ENCODE data around the gene MYL9. TPM values are rescaled to one million over a fixed set of nuclear protein-coding genes. Genes with fewer than 3 reads are reported as not detected.

Gene MYL9
- total and polyA plus RNA-seq, 2 of the 4 experiments (the other 2 are of a cell fraction) = 97.5 to 425 TPM

DNA sequence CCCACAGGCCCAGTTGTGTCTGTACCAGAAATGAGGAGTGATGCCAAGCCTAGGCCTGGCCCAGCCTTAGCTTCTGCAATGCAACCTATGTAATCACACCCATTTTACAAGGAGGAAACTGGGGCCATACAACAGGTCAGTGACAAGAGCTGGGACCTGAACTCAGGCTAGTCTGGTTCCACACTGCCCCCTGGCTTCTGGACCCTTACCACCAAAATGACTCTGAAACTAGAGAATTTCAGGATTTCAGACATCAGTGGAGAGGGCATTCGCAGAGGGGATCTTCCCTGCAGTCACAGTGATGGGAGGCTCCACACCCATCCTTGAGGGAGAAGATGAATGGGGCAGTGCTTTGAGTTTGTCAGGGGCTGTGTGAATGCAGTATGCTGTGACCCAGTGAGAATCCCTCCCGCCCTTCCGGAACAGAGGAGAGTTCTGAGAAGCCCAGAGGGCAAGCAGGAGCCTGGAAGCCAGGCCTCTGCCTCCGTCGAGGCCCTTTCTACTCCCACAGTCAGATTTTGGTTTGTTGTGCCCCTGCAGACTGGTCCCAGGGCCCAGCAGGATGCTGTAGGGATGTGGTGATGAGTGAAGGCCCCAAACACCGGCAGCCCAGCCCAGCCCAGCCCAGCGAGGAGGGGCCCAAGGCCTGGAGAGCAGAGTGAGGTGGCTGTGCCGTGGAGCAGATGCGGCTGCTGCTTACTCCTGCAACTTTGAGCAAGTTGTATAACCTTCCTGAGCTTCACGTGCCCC is 48.1 kb upstream of the MYL9 start:
- Histone ChIP-seq H3K4ac (ENCODE audit: low read depth, low read length) (no peak overlapping the region), H4K91ac (ENCODE audit: insufficient read depth, low read depth, low read length) (no peak overlapping the region), H3K9ac (ENCODE audit: low read depth, low read length) (no peak overlapping the region), H2AK9ac (replicated peaks; ENCODE audit: low read depth, low read length, poor library complexity) (peak overlapping the region; percentile 44), H2BK15ac (ENCODE audit: low read depth, low read length) (no peak overlapping the region), H2AFZ (replicated peaks; ENCODE audit: low read length, poor library complexity) (no peak overlapping the region), H3K27me3 (ENCODE audit: control insufficient read depth, insufficient read depth, low read length) (no peaks in the 10 kb centered on the region), H3K4me1 (ENCODE audit: control insufficient read depth, insufficient read depth, low read length) (peaks cover 34% of the 10 kb centered on the region), H3K36me3 (ENCODE audit: control insufficient read depth, insufficient read depth, low read length) (peaks cover 28% of the 10 kb centered on the region), H3K4me2 (ENCODE audit: low read depth, low read length) (no peak overlapping the region), H3K18ac (ENCODE audit: low read depth, low read length) (no peak overlapping the region), H2BK20ac (ENCODE audit: low read depth, low read length) (no peak overlapping the region), H3K9me1 (ENCODE audit: insufficient read depth, low read length) (peaks cover 54% of the 10 kb centered on the region), H2BK5ac (ENCODE audit: low read depth, low read length, poor library complexity, severe bottlenecking) (no peak overlapping the region), H3K79me1 (ENCODE audit: low read depth in 1 of 2, low read length in 2 of 2) (peaks cover 25 to 93% of the 10 kb centered on the region in 2 experiments), H2AK5ac (ENCODE audit: low read depth, low read length) (peak overlapping the region; percentile 13; the same call in 1 of the 2 replicates), H4K20me1 (ENCODE audit: insufficient read depth, low read length) (peaks cover 97% of the 10 kb centered on the region), H3K56ac (ENCODE audit: extremely low read depth, insufficient read depth, low read length) (no peak overlapping the region), H2BK120ac (ENCODE audit: low read depth, low read length) (no peak overlapping the region), H3K4me3 (ENCODE audit: insufficient read depth, low read depth, low read length) (no peak overlapping the region), H4K8ac (ENCODE audit: low read depth in 2 of 2, low read length in 2 of 2) (peak overlapping the region in 1 of 2 experiments; percentile 15; a peak in 1 of 4 replicates), H4K5ac (ENCODE audit: low read depth, low read length) (no peak overlapping the region), H3K23ac (ENCODE audit: low read depth, low read length) (peak overlapping the region; percentile 52; the same call in 1 of the 2 replicates), H3K27ac (ENCODE audit: insufficient read depth, low read length) (no peak overlapping the region), H3K14ac (replicated peaks; ENCODE audit: low read depth, low read length) (no peak overlapping the region), H3K9me3 (ENCODE audit: control insufficient read depth, insufficient read depth, low read length) (no peaks in the 10 kb centered on the region)
- intact Hi-C loops (cut with micrococcal nuclease) = no loop called here
- ChIA-PET POLR2A (ENCODE audit: unreplicated experiment) (no interaction called here), CTCF (no interaction called here)
- dilution Hi-C loops (cut with HindIII; ENCODE audit: low sequenced_read_pairs, unreplicated experiment) = no loop called here
- BruUV-seq (replicated peaks) = no TSS peak
- in situ Hi-C loops (cut with MboI; ENCODE audit: low sequenced_read_pairs) = no loop called here
- WGBS, 2 experiments (ENCODE audit: extremely low coverage in 2 of 2, insufficient read length in 1 of 2) = 88% methylated on average over 3 of the region's 10 CpGs; no CpG with 5 or more reads in 1 of the 2 experiments
- ATAC-seq (ENCODE audit: low read depth) (peak; percentile 5; the same call in 1 of the 2 replicates), DNase-seq (no peak)
- TF ChIP-seq BHLHE40 (IDR thresholded peaks at IDR 0.05; ENCODE audit: low read depth, low read length) = no peak
- TF ChIP-seq POLR2A (IDR thresholded peaks at IDR 0.05; ENCODE audit: low read depth, low read length) = no peak
- TF ChIP-seq MAFK (IDR thresholded peaks at IDR 0.05; ENCODE audit: low read depth, low read length) = no peak
- no peak for TF ChIP-seq MAZ (IDR thresholded peaks at IDR 0.05; ENCODE audit: borderline replicate concordance, low read depth, low read length)
- TF ChIP-seq NFE2L2 (IDR thresholded peaks at IDR 0.05; ENCODE audit: low read depth, low read length) = no peak
- peak; percentile 29 for TF ChIP-seq CTCF (conservative IDR thresholded peaks at IDR 0.05; ENCODE audit: low read depth, low read length)
